GM18873 (cell line): ENCODE results near the gene SLC39A11.
"Not testable (repeated sequence)": the region's sequence is repeated elsewhere in the genome, so short reads cannot be mapped to it uniquely, and the experiment has no call there.

ENCODE experiments used
- ATAC-seq: cut with Tn5 transposase; IDR thresholded peaks from one replicate; pipeline ENCODE4 v1.9.1; 2021; ENCODE audit warnings: mild to moderate bottlenecking, moderate library complexity, moderate number of reproducible peaks; ENCODE audit not compliant: unreplicated experiment, low FRiP score

SLC39A11 gene

GRCh38 chr17:72772331-72772821, 320.1 kb downstream of the SLC39A11 start:
- ATAC-seq = no peak

GRCh38 chr17:72771734-72772133, 320.8 kb downstream of the SLC39A11 start:
- ATAC-seq = no peak

- no peak for ATAC-seq
Measured at GRCh38 chr17:72766761-72767356, 325.6 kb downstream of the SLC39A11 start.

- no peak for ATAC-seq
Measured at GRCh38 chr17:72765368-72766153, 326.9 kb downstream of the SLC39A11 start.

- no peak for ATAC-seq
Measured at GRCh38 chr17:72764632-72765041, 327.9 kb downstream of the SLC39A11 start.

GRCh38 chr17:72763981-72764380, 328.5 kb downstream of the SLC39A11 start:
- ATAC-seq = no peak

GRCh38 chr17:72761893-72762575, 330.5 kb downstream of the SLC39A11 start:
- ATAC-seq = not testable (repeated sequence)

GRCh38 chr17:72761431-72761830, 331.1 kb downstream of the SLC39A11 start:
- ATAC-seq = no peak

- ATAC-seq = no peak
Measured at GRCh38 chr17:72760368-72760767, 332.1 kb downstream of the SLC39A11 start.

GRCh38 chr17:72759301-72759700, 333.2 kb downstream of the SLC39A11 start:
- ATAC-seq = no peak

GRCh38 chr17:72756256-72756655, 336.2 kb downstream of the SLC39A11 start:
- no peak for ATAC-seq

GRCh38 chr17:72754513-72754912, 338.0 kb downstream of the SLC39A11 start:
- ATAC-seq = no peak

- no peak for ATAC-seq
Measured at GRCh38 chr17:72751746-72752145, 340.7 kb downstream of the SLC39A11 start.

- no peak for ATAC-seq
Measured at GRCh38 chr17:72749119-72749572, 343.3 kb downstream of the SLC39A11 start.

- ATAC-seq = no peak
Measured at GRCh38 chr17:72747501-72747900, 345.0 kb downstream of the SLC39A11 start.

- no peak for ATAC-seq
Measured at GRCh38 chr17:72745241-72745640, 347.2 kb downstream of the SLC39A11 start.

GRCh38 chr17:72743037-72743467, 349.4 kb downstream of the SLC39A11 start:
- no peak for ATAC-seq

- no peak for ATAC-seq
Measured at GRCh38 chr17:72737151-72737690, 355.3 kb downstream of the SLC39A11 start.

GRCh38 chr17:72735592-72735991, 356.9 kb downstream of the SLC39A11 start:
- ATAC-seq = no peak

GRCh38 chr17:72735048-72735447, 357.4 kb downstream of the SLC39A11 start:
- no peak for ATAC-seq

GRCh38 chr17:72734613-72735012, 357.9 kb downstream of the SLC39A11 start:
- no peak for ATAC-seq
